Activated CD4-positive, alpha-beta T cell treated with anti-CD3 and anti-CD28 coated beads, Interleukin-2, amount 50 U/mL, for 24 hours (primary cell): ENCODE results near the gene TMX3.

Experiments used
- DNase-seq, 2 donors: peaks; one replicate each; pipeline ENCODE4 v3.0.0-alpha.2; 2020; ENCODE audit warnings: low read depth in 1 of 2, low spot score in 1 of 2

The TMX3 gene

GRCh38 chr18:68713796-68714195 is 1.1 kb downstream of the TMX3 start:
- DNase-seq = no peak

- no peak for DNase-seq
Observed at GRCh38 chr18:68713131-68713530, 1.8 kb downstream of the TMX3 start.

DNA sequence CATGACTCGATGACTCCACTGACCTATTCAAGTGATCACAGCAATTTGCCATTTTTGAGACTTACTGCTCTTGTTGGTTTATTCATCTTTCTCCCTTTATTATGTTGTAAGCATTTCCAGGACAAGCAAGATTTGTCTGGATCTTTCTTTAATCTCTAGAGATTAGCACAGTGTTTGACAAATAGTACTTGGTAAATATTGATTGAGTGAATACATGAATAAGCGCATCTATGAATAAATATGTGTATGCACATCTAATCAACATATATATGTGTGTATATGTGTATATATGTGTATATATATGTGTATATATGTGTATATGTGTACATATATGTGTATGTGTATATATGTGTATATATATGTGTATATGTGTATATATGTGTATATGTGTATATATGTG is 7.3 kb downstream of the TMX3 start:
- no peak for DNase-seq

GRCh38 chr18:68705119-68705518 is 9.8 kb downstream of the TMX3 start:
- no peak for DNase-seq

DNA sequence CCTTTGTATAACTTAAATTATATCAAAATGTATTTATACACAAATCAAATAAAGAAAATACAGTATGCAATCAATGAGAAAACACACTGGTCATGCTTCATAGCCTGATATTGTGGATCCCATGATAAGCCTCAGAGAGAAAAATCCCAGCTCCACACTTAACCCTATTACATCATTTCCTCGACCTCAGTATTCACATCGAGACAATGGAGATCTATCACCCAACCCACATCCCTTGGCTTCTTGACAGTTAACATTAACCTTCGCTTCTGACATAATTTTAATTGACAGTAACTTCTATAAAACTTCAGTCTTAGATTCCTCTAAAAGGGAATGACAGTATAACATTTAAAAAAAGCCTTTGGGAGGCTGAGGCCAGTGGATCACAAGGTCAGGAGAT is 11.6 kb downstream of the TMX3 start:
- no peak for DNase-seq

DNA sequence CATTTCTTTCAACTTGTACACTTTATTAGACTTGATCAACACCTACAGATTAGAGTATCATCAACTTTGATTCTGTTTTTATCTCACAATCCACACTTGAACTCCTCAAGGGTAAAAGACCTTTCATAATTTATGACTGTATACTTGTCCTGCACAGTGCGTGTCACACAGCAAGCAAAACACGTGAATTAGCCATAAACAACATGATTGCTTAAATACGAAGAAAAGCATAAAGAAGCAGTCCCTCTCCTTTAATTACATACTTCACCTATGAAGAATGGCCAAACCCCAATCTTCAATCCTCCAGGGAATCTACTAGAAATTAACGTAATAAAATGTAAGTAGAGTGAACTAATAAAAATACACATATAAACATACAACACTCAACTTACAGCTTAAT is 13.6 kb downstream of the TMX3 start:
- DNase-seq = no peak

DNA sequence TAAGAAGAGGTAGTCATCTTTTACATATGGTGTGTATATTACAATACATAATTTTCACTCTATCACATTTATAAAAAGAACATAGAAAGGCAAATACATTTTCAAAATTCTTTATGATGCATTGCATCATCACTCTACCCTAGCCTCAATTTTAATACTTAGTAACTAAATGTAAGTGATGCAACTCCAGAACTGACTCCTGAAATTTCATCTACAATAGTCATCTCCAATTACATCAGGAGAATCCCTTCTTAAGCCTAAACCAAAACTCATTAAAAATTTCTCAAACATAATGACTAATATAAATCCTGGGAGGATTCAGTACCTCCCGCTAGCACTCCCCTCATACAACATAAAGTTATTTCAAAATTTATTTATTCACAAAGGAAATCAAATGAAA is 15.9 kb downstream of the TMX3 start:
- DNase-seq = no peak

DNA sequence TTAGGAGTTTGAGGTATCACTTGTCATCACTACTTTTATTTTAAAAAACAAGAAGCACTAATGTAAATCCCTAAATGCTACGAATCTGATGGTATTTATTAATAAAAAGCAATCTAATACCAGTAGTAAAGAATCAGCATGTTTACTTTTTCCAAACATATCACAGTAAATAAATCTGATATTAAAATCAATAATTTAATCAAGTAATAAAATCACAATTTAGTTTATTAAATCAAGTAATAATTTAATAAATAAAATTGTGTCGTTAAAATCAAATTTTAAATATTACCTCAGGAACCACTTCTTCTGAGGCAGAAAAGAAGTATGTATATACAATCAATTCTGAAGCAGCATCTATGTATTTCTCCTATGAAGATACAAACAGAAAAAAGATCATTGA is 18.0 kb downstream of the TMX3 start:
- no peak for DNase-seq

- DNase-seq = no peak
Observed at GRCh38 chr18:68694316-68694715, 20.6 kb downstream of the TMX3 start.

GRCh38 chr18:68693091-68693815 is 21.7 kb downstream of the TMX3 start:
- no peak for DNase-seq

GRCh38 chr18:68679528-68679927 is 35.4 kb downstream of the TMX3 start:
- no peak for DNase-seq

- DNase-seq = no peak
Observed at GRCh38 chr18:68676913-68677312, 38.0 kb downstream of the TMX3 start.

- no peak for DNase-seq
Observed at GRCh38 chr18:68667121-68667520, 47.8 kb downstream of the TMX3 start.

DNA sequence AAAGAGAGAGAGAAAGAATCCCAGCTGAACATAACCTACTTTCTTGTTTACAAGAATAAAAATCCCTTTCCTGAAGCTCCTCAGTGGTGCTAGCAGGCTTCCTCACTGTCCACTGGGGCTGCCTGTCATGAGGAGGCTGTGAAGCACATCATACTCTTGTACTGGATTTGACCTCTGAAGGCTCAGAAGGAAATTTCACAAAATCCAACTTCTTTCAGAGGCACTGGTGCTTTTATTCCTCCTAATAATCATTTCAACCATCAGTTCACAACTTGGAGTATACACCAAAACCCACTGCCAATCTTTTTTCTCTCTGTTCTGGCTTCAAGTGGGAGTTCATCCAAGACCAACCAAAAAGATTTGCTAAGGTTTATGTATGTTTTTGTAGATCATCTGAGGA is 48.5 kb downstream of the TMX3 start:
- DNase-seq = no peak

DNA sequence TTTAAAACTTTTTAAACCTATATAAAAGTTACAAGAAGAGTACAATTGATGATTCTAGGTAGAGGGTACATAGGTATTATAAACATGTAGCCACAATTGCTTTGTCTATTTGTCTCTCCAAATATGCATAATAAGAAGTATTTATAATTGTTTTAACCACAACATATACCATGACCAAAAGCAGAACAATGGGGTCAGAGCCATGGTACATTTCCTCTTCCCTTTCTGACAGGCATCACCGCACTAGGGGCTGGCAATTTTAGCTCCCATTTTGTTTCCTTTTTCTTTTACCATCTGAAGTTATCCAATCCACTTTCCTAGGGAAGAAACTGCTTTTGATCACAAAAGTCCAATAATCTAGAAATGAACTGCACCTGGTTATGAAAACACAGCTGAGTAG is 49.3 kb downstream of the TMX3 start:
- DNase-seq = no peak

GRCh38 chr18:68662754-68663153 is 52.2 kb downstream of the TMX3 start:
- no peak for DNase-seq

DNA sequence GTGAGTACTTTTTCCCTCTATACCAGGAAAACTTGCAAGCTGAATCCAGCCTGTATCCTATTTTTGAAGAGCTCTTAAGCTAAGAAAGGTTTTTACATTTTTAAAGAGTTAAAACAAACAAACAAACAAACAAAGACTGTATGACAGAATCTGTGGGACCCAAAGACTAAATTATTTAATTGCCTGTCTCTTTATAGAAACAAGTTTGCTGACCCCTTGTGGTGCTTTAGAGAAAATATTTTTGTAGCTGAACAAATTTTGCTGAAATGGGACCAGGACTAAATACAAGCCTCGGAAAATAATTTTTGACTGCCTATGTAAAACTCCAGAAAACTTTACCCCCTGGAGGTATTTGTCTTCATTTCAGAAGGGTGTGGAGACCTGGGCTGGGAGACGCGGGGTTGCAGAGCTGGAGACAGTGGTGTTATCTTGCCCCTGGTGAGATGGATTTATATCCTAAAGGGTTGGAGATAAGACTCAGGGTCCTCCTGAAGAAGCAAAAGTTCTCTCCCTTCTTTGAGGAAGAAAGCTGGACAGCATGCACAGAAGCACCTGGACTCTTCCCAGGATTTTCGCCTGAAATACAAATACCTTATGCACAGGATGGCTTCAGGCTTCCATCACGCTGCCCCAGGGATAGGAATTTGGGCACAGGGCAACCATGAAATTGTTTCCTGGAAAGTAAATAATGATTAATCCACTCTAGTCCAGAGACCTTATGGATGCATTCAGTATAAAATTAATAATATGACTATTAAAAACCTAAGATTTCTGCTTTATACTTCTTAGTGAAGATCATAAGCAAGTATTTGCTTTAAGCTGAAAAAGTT is 54.3 kb downstream of the TMX3 start:
- DNase-seq = no peak

GRCh38 chr18:68648191-68648590 is 66.7 kb downstream of the TMX3 start:
- no peak for DNase-seq

- DNase-seq = no peak
Observed at GRCh38 chr18:68642003-68642402, 72.9 kb downstream of the TMX3 start.

GRCh38 chr18:68640861-68641260 is 74.0 kb downstream of the TMX3 start:
- no peak for DNase-seq

GRCh38 chr18:68638613-68639012 is 76.3 kb downstream of the TMX3 start:
- no peak for DNase-seq

DNA sequence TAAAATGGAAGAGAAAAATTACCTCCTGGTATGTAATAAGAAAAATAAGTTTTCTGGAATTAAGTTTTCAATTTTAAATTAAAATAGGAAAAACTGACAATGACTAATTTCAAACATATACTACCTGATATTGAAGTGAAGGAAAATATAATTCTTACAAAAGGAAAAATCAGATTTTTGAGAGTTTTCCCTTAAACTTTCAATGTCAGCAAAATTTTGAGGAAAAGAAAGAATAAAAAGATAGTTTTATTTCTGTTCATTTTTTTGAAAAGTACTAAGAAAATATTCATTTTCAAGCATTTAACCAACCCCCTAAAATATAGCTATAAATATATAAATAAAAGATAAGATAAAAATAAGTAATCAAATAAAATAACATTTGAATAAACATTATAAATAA is 87.1 kb downstream of the TMX3 start:
- DNase-seq = no peak
